Measurements from ENCODE around the gene PBX2. TPM values are rescaled to one million over a fixed set of nuclear protein-coding genes. Genes with fewer than 3 reads are reported as not detected.

PBX2 gene
- total RNA-seq, 1 donor from 2014 or later = 36.5 TPM

DNA sequence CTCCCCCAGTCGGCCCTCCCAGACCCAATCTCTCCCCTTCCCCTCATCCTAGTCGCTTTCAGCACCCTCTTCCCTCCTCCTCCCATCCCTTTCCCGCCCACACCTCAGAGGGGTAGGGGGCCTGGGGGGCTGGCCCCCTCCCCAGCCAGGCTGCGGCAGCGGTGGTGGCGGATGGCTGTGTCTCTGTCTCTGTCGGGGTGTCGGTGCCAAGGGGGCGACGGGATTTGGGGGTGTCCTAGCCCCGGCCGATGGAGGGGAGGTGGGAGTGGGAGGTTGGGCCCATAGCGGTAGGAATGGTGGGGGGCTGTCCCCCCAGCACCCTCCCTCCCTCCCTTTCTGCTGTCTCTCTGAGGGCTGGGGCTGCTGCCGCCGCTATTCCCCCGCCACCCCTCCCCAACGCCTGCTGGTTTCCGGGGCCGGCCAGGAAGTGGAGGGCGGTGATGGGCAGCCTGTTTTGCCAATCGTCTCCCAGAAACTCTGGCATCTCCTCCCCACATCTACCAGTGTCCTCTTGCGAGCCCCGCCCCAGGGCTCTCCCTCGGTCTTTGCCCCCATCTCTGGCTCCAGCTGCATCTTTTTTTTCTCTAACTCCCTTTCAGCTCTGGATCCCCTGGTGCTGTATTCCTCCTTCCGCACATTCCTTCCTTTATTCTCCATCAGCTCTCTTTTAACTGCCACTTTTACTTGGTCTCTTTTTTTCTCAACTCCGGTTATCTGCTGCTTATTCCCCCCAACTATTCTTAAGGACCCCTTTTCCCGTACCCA lies 14.1 kb downstream of the PBX2 start, which contains the start of gene AGPAT1:
Gene AGPAT1, minus strand, starts transcription at position 374 of the 765 bp plus-strand sequence. CDS start 4,588 bp downstream, outside the sequence.
- Histone ChIP-seq H3K27ac (replicated peaks) (peak within 1 kb of the TSS; percentile 97), H3K9me3 (replicated peaks) (no peaks in the 10 kb centered on the region), H3K4me1 (peaks cover 56% of the 10 kb centered on the region), H3K27me3 (ENCODE audit: low read depth) (no peaks in the 10 kb centered on the region), H3K4me3 (peak within 1 kb of the TSS; percentile 93), H3K36me3 (peaks cover 17% of the 10 kb centered on the region)
- TF ChIP-seq, protein P1, sequence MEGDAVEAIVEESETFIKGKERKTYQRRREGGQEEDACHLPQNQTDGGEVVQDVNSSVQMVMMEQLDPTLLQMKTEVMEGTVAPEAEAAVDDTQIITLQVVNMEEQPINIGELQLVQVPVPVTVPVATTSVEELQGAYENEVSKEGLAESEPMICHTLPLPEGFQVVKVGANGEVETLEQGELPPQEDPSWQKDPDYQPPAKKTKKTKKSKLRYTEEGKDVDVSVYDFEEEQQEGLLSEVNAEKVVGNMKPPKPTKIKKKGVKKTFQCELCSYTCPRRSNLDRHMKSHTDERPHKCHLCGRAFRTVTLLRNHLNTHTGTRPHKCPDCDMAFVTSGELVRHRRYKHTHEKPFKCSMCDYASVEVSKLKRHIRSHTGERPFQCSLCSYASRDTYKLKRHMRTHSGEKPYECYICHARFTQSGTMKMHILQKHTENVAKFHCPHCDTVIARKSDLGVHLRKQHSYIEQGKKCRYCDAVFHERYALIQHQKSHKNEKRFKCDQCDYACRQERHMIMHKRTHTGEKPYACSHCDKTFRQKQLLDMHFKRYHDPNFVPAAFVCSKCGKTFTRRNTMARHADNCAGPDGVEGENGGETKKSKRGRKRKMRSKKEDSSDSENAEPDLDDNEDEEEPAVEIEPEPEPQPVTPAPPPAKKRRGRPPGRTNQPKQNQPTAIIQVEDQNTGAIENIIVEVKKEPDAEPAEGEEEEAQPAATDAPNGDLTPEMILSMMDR (IDR thresholded peaks at IDR 0.05; ENCODE audit: borderline replicate concordance) = no peak
- peak; percentile 99 for DNase-seq
- intact Hi-C loops (cut with micrococcal nuclease) = no loop called here

DNA sequence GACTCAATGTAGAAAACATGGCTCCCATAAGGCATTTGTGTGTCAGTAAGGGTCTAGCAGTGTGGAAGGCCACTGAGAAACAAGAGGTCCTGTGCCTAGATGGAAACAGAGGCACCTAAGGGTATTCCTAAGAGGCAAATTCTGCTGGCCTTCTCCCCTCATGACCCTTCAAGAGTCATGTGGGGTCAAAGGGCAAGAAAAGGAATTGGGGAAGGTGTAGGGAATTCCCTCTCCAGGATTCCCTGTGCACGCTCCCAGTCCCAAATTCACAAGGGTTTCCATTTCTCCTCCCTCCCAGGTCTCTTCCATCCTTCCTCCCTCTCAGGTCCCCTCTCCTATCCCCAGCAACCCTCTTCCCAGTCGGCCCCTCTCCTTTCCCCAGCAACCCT lies 14.7 kb downstream of the PBX2 start:
- TF ChIP-seq, protein P1 (IDR thresholded peaks at IDR 0.05; ENCODE audit: borderline replicate concordance) = no peak
- Histone ChIP-seq H3K27ac (replicated peaks) (peak overlapping the region; percentile 97), H3K4me1 (peaks cover 53% of the 10 kb centered on the region), H3K9me3 (replicated peaks) (no peaks in the 10 kb centered on the region), H3K4me3 (peak overlapping the region; percentile 93), H3K36me3 (peaks cover 18% of the 10 kb centered on the region), H3K27me3 (ENCODE audit: low read depth) (no peaks in the 10 kb centered on the region)
- DNase-seq = no peak
- intact Hi-C loops (cut with micrococcal nuclease) = no loop called here

DNA sequence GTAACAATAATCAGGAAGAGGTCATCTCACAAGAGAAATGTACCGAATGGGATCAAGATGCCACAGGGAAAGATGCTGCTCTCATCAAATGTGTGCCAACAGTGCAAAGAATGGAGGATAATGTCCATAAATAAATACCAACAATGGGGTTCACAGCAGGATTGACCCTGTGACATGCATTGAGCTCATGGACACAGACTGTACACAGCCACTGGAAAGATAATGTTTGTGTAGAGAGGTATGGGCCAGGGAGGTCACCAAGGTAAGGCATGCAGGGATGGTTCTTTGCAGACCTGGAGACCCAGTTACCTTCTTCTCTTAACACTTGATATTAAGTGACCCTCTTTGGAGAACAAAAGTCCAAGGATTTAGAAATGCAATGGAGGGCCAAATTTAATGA lies 15.6 kb downstream of the PBX2 start:
- peaks cover 44% of the 10 kb centered on the region for H3K4me1 ChIP-seq
- no peak overlapping the region for H3K4me3 ChIP-seq
- no peaks in the 10 kb centered on the region for H3K27me3 ChIP-seq (ENCODE audit: low read depth)
- H3K36me3 ChIP-seq = peaks cover 16% of the 10 kb centered on the region
- DNase-seq = no peak
- TF ChIP-seq, protein P1 (IDR thresholded peaks at IDR 0.05; ENCODE audit: borderline replicate concordance) = no peak
- intact Hi-C loops (cut with micrococcal nuclease) = no loop called here
- no peaks in the 10 kb centered on the region for H3K9me3 ChIP-seq (replicated peaks)
- no peak overlapping the region for H3K27ac ChIP-seq (replicated peaks)

DNA sequence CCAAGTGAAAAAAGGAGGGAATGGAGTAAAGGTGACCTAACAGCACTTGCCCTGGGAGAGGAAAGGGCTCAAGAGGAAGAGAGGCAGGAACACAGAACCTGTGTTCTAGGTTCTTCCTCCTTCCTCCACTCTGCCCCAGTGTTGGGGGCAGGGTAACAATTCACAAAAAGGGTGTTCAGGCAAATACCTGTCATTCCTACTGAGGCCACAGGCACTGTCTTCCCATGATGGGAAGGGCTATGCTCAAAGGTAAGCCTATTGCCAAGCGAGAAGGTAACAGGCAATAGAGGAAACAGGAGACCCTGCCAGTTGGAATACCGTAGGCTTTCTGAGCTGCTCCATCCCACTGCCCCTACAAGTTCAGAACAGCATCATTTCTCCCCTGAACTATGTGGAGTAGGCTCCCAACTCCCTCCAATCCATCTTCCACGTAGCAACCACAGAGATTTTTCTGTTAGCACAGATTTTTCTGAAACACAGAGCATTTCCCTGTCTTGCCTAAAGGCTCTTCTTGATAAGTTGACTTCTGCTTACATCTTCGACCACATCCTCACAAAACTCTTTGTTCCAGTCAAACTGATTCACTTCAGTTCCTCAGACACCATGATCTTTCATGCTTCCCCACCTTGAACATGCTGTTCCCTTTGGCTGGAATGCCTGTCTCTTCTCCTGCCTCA lies 16.8 kb downstream of the PBX2 start:
- Histone ChIP-seq H3K36me3 (peaks cover 22% of the 10 kb centered on the region), H3K4me1 (peaks cover 34% of the 10 kb centered on the region), H3K27me3 (ENCODE audit: low read depth) (no peaks in the 10 kb centered on the region), H3K9me3 (replicated peaks) (no peaks in the 10 kb centered on the region), H3K27ac (replicated peaks) (no peak overlapping the region), H3K4me3 (no peak overlapping the region)
- intact Hi-C loops (cut with micrococcal nuclease) = no loop called here
- DNase-seq = no peak
- TF ChIP-seq, protein P1 (IDR thresholded peaks at IDR 0.05; ENCODE audit: borderline replicate concordance) = no peak

DNA sequence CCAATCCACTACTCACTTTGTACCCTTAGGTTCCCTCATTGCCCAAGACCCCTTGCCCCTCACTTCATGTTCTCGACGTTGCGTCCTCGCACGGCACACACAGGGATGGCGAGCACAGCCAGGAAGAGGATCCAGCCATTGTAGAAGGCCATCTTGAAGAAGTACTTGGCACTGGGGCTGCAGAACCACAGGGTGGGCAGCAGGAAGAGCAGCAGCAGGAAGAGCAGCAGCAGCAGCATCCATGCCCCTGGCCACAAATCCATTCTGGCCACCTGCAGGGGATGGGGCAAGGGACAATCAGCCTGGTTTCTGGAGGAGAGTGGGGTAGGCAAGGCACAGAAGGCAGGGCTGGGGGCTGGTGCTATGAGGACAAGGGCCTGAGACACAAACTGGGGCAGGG lies 18.8 kb downstream of the PBX2 start:
- Histone ChIP-seq H3K36me3 (peaks cover 41% of the 10 kb centered on the region), H3K27ac (replicated peaks) (no peak overlapping the region), H3K4me1 (peaks cover 23% of the 10 kb centered on the region), H3K27me3 (ENCODE audit: low read depth) (no peaks in the 10 kb centered on the region), H3K4me3 (no peak overlapping the region), H3K9me3 (replicated peaks) (no peaks in the 10 kb centered on the region)
- intact Hi-C loops (cut with micrococcal nuclease) = no loop called here
- DNase-seq = no peak
- TF ChIP-seq, protein P1 (IDR thresholded peaks at IDR 0.05; ENCODE audit: borderline replicate concordance) = no peak
